A673 (cell line): ENCODE measurements around the gene SVIL. TPM values are rescaled to one million over a fixed set of nuclear protein-coding genes. Genes with fewer than 3 reads are reported as not detected.

Experiments used
- BruUV-seq: library from RNA; stranded (reverse); fragments of 400-500 nt; replicated peaks from 2 replicates; lab custom pipeline; 2021; lab: Mats Ljungman, UMichigan
- CTCF ChIA-PET: fragments of 300-600 bp; sonication (Branson Sonifier 250); formaldehyde crosslinking; loops from one replicate; lab custom pipeline; 2022; ENCODE audit warnings: antibody characterized with exemption; lab: Charles Lee
- POLR2A ChIA-PET: fragments of 300-600 bp; sonication (Branson Sonifier 250); formaldehyde crosslinking; loops from one replicate; lab custom pipeline; 2022; ENCODE audit warnings: antibody characterized with exemption; ENCODE audit not compliant: low non-redundant PET; lab: Charles Lee
- DNase-seq: peaks from one replicate; pipeline ENCODE4 v3.0.0-alpha.2; 2015; ENCODE audit warnings: low spot score
- H3K27ac ChIP-seq: fragments of 200-600 bp; sonication (generic); 2 replicates; pipeline ENCODE4 v1.5.1; 2016; ENCODE audit warnings: mixed run types, low read depth, mild to moderate bottlenecking, mixed read lengths, antibody characterized with exemption, low read length; ENCODE audit not compliant: poor library complexity, severe bottlenecking
- H3K27me3 ChIP-seq: fragments of 200-600 bp; sonication (generic); replicated peaks from 2 replicates; pipeline ENCODE4 v1.6.1; 2017; ENCODE audit warnings: mixed run types, low read depth, mild to moderate bottlenecking, mixed read lengths, antibody characterized with exemption, low read length; ENCODE audit not compliant: insufficient read depth, poor library complexity
- H3K36me3 ChIP-seq: fragments of 200-600 bp; sonication (generic); 2 replicates; pipeline ENCODE4 v1.6.1; 2016; ENCODE audit warnings: mixed run types, mild to moderate bottlenecking, mixed read lengths, antibody characterized with exemption, low read length; ENCODE audit not compliant: insufficient read depth, poor library complexity, severe bottlenecking
- H3K4me1 ChIP-seq: fragments of 200-600 bp; sonication (generic); 2 replicates; pipeline ENCODE4 v1.6.1; 2017; ENCODE audit warnings: mixed run types, mild to moderate bottlenecking, mixed read lengths, antibody characterized with exemption, low read length; ENCODE audit not compliant: insufficient read depth, poor library complexity, severe bottlenecking
- H3K4me3 ChIP-seq: fragments of 200-600 bp; sonication (generic); 2 replicates; pipeline ENCODE4 v1.5.1; 2016; ENCODE audit warnings: low read depth, mixed run types, mild to moderate bottlenecking, mixed read lengths, low read length; ENCODE audit not compliant: poor library complexity, severe bottlenecking
- H3K9me3 ChIP-seq: fragments of 200-600 bp; sonication (generic); 2 replicates; pipeline ENCODE4 v1.6.1; 2016; ENCODE audit warnings: mixed run types, low read depth, mild to moderate bottlenecking, mixed read lengths, antibody characterized with exemption, low read length; ENCODE audit not compliant: poor library complexity, severe bottlenecking
- CTCF ChIP-seq: fragments of 300-800, 200-600 bp; sonication (generic); conservative IDR thresholded peaks from 2 replicates; pipeline ENCODE4 v1.5.1; 2017; ENCODE audit warnings: low read depth, mild to moderate bottlenecking, antibody characterized with exemption, low read length, moderate library complexity, mixed read lengths
- EZH2 ChIP-seq: fragments of 200-600 bp; sonication (generic); IDR thresholded peaks from 2 replicates; pipeline ENCODE4 v1.6.1; 2017; ENCODE audit warnings: borderline replicate concordance, low read depth, mild to moderate bottlenecking, mixed read lengths, antibody characterized with exemption, low read length; ENCODE audit not compliant: poor library complexity, severe bottlenecking
- intact Hi-C: fragments of 100-400 bp; cut with micrococcal nuclease; formaldehyde crosslinking; loops from one replicate; pipeline ENCODE4 v1.10.0; 2022; ENCODE audit not compliant: unreplicated experiment
- total RNA-seq: library from RNA; stranded (reverse); gene quantifications from 2 replicates; pipeline ENCODE4 v1.2.3, GENCODE V29; 2021

The SVIL gene
- total RNA-seq, 1 experiment from 2014 or later, result 31.9 TPM

GRCh38 chr10:29420744-29421143 is 214.0 kb downstream of the SVIL start:
- CTCF ChIA-PET, result no interaction called here
- no peak for DNase-seq
- Histone ChIP-seq H3K36me3 (peaks cover 78% of the 10 kb centered on the region), H3K4me3 (no peak overlapping the region), H3K27ac (no peak overlapping the region), H3K9me3 (no peaks in the 10 kb centered on the region), H3K27me3 (no peaks in the 10 kb centered on the region), H3K4me1 (peaks cover 8% of the 10 kb centered on the region)
- intact Hi-C loops, result no loop called here
- TF ChIP-seq EZH2 (no peak), CTCF (no peak)
- BruUV-seq, result TSS peak; percentile 1
- POLR2A ChIA-PET, result interaction anchor here (0.6 kb wide), 2 partner anchors 34 to 571 kb away, joined by 3 read pairs; no protein-coding TSS in a partner anchor

GRCh38 chr10:29417324-29417723 is 217.4 kb downstream of the SVIL start:
- CTCF ChIA-PET, result no interaction called here
- Histone ChIP-seq H3K27me3 (no peaks in the 10 kb centered on the region), H3K36me3 (peaks cover 59% of the 10 kb centered on the region), H3K4me3 (no peak overlapping the region), H3K9me3 (no peaks in the 10 kb centered on the region), H3K27ac (no peak overlapping the region), H3K4me1 (peaks cover 31% of the 10 kb centered on the region)
- intact Hi-C loops, result no loop called here
- POLR2A ChIA-PET, result no interaction called here
- no peak for TF ChIP-seq EZH2
- TF ChIP-seq CTCF, result no peak
- no TSS peak for BruUV-seq
- no peak for DNase-seq

- CTCF ChIA-PET, result no interaction called here
- TF ChIP-seq EZH2 (no peak), CTCF (no peak)
- peaks cover 45% of the 10 kb centered on the region for H3K4me1 ChIP-seq
- H3K36me3 ChIP-seq, result peaks cover 49% of the 10 kb centered on the region
- DNase-seq, result no peak
- POLR2A ChIA-PET, result no interaction called here
- BruUV-seq, result no TSS peak
- peak overlapping the region; percentile 2 for H3K27ac ChIP-seq
- no peaks in the 10 kb centered on the region for H3K27me3 ChIP-seq
- H3K9me3 ChIP-seq, result no peaks in the 10 kb centered on the region
- H3K4me3 ChIP-seq, result no peak overlapping the region
- intact Hi-C loops, result no loop called here
Observed at GRCh38 chr10:29415876-29416275, 218.9 kb downstream of the SVIL start.
